IPS DF 6.9 (cell line): Measurements from ENCODE around the gene OPCML.

Source experiments
- DNase-seq: peaks from one replicate; pipeline ENCODE4 v3.0.0-alpha.2; 2013; ENCODE audit warnings: low read depth, low spot score
- H3K27ac ChIP-seq: one replicate; pipeline ENCODE4 v1.5.1; 2013; ENCODE audit warnings: low read length, control low read depth
- H3K27me3 ChIP-seq: 2 replicates; pipeline ENCODE4 v1.6.1; 2013; ENCODE audit warnings: mild to moderate bottlenecking, low read length; ENCODE audit not compliant: control insufficient read depth, insufficient read depth
- H3K36me3 ChIP-seq: 2 replicates; pipeline ENCODE4 v1.6.1; 2013; ENCODE audit warnings: low read length; ENCODE audit not compliant: control insufficient read depth, insufficient read depth
- H3K4me1 ChIP-seq: 2 replicates; pipeline ENCODE4 v1.6.1; 2013; ENCODE audit warnings: low read length; ENCODE audit not compliant: control insufficient read depth, insufficient read depth
- H3K4me3 ChIP-seq: 2 replicates; pipeline ENCODE4 v1.5.1; 2013; ENCODE audit warnings: mild to moderate bottlenecking, low read length
- H3K9me3 ChIP-seq: 2 replicates; pipeline ENCODE4 v1.6.1; 2013; ENCODE audit warnings: low read length, inconsistent platforms; ENCODE audit not compliant: control insufficient read depth, insufficient read depth
- WGBS: extraction: QIAGEN DNeasy Blood & Tissue Kit; methylation state at CpG from one replicate; pipeline ENCODE4 v1.1.7; 2013; ENCODE audit warnings: mixed read lengths, missing lambda C conversion rate; ENCODE audit not compliant: insufficient read length, insufficient coverage; 5-methylcytosine and 5-hydroxymethylcytosine counted together

The OPCML gene

DNA sequence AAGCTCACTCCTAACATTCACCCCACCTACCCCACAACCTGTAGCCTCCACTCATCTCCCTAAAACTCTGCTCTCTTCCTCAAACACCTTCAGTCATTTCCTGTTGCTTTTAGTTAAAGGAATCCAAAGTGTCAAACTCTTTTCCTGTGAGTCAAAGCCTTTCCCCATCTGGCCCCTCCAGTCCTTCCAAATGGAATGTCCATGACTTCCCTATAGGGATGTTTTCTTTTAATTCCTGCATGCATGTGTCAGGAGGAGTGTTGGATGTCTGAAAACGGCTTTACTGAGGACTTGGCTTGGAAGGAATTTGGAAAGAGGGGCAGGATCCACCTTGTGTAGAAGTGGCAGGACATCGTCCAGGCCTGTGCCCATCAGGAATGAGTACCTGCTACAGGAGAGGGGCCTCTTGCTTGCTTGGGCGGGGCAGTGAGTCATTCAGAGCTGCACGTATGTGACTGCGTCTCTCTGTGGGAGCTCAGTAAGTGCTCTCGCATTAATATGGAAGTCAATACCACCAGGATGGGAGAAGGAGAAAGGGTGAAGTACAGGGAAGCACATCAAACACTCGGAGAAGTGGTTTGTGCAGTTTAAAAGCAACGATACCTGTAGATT is 491.9 kb downstream of the OPCML start:
- peaks cover 2% of the 10 kb centered on the region; the same call in 1 of the 2 replicates for H3K4me1 ChIP-seq
- no peaks in the 10 kb centered on the region for H3K27me3 ChIP-seq
- no peaks in the 10 kb centered on the region for H3K9me3 ChIP-seq
- no peaks in the 10 kb centered on the region for H3K36me3 ChIP-seq
- no peak for DNase-seq
- H3K4me3 ChIP-seq: no peak overlapping the region
- H3K27ac ChIP-seq: no peak overlapping the region
- WGBS: no CpG with 5 or more reads among the region's 8 CpGs

DNA sequence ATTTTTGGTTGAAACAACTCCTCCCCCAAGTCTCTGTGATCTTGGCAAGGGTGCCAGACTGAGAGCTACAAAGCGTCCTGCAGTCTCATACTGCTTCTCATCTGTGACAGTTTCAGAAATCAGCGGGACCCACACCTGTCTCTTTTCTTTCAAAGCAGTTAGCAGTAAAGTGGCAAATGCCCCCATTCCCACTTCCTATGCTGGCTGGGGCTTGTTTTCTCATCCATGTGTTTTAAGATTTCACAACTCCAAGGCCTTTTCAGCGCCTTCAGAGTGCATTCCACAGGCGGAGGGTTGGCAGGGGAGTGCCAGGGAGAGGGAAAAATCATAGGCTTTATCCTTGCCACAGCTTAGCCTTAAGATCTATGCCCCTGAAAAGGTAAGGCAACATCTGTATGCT is 493.5 kb downstream of the OPCML start:
- Histone ChIP-seq H3K4me1 (peaks cover 2% of the 10 kb centered on the region; the same call in 1 of the 2 replicates), H3K36me3 (no peaks in the 10 kb centered on the region), H3K9me3 (no peaks in the 10 kb centered on the region), H3K27ac (no peak overlapping the region), H3K27me3 (no peaks in the 10 kb centered on the region), H3K4me3 (no peak overlapping the region)
- no peak for DNase-seq
- no CpG with 5 or more reads among the region's 4 CpGs for WGBS

DNA sequence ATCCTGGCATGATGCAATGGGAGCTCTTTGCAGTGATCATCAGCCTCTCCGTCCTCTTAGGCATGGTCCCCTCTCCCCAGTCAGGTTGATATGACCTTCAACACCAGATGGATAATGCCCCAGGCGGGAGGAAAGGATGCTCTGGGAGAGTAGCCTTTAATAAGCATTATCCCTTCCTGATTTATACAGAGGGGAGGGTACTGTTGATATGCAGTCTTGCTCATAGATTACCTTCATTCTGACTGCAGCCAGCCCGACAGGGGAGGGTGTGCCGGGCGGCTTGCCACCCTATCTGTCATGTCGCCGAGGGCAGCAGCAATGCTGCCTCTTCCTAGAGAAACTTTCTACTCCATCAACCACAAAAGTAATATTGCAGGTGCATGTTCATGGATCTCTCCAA is 497.4 kb downstream of the OPCML start:
- Histone ChIP-seq H3K4me1 (no peaks in the 10 kb centered on the region), H3K27me3 (peaks cover 3% of the 10 kb centered on the region; the same call in 1 of the 2 replicates), H3K36me3 (no peaks in the 10 kb centered on the region), H3K27ac (no peak overlapping the region), H3K9me3 (no peaks in the 10 kb centered on the region), H3K4me3 (no peak overlapping the region)
- WGBS: no CpG with 5 or more reads among the region's 7 CpGs
- DNase-seq: no peak

DNA sequence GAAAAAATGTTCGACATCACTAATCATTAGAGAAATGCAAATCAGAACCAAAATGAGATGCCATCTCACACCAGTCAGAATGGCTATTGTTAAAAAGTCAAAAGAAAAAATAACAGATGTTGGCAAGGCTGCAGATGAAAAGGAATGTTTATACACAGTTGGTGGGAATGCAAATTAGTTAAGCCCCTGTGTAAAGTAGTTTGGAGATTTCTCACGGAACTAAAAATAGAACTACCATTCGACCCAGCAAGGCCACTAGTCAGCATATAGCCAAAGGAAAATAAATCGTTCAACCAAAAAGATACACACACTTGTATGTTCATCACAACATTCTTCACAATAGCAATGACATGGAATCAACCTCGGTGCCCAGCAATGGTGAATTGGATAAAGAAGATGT is 503.2 kb downstream of the OPCML start:
- Histone ChIP-seq H3K27me3 (peaks cover 3% of the 10 kb centered on the region; the same call in 1 of the 2 replicates), H3K4me1 (no peaks in the 10 kb centered on the region), H3K36me3 (no peaks in the 10 kb centered on the region), H3K4me3 (no peak overlapping the region), H3K9me3 (no peaks in the 10 kb centered on the region), H3K27ac (no peak overlapping the region)
- DNase-seq: no peak
- WGBS: no CpG with 5 or more reads among the region's 5 CpGs

DNA sequence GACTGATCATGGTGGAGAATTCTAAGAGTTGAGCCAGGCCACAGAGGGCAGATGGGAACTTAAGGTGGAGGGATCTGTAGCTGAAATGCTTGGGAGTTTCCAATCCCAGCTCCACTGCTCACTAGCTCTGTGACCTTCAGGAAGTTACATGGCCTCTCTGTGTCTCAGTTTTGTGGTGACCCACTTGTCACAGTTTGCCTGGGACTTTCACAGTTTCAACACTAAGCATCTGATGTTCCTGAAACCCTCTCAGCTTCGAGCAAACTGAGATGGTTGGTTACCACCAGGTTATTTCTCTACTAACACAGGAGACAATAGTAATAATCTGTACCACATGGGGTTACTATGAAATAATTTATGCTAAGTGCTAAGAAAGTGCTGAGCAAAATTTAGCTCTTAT is 505.3 kb downstream of the OPCML start:
- no CpG with 5 or more reads among the region's 1 CpG for WGBS
- no peak for DNase-seq
- Histone ChIP-seq H3K27me3 (peaks cover 3% of the 10 kb centered on the region; the same call in 1 of the 2 replicates), H3K9me3 (no peaks in the 10 kb centered on the region), H3K27ac (no peak overlapping the region), H3K36me3 (no peaks in the 10 kb centered on the region), H3K4me1 (no peaks in the 10 kb centered on the region), H3K4me3 (no peak overlapping the region)

DNA sequence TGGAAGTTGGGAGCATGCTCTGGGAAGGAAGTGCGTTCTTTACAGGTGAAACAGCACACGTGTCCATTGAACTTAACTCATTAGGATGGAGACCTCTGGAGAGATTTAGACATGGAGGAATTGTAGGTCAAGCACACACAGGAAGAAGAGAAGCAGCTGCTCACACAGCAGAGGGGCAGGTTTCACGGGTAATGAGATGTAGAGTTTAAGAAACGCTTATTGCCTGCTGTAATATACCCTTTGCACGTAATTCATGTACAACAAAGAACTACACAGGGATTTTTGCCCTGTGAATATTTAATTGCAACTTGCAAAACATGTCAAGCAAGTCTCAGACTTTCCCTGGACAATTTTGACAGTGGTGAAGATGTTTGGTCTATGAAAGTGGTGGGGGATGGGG is 508.0 kb downstream of the OPCML start:
- no CpG with 5 or more reads among the region's 5 CpGs for whole genome bisulfite sequencing

DNA sequence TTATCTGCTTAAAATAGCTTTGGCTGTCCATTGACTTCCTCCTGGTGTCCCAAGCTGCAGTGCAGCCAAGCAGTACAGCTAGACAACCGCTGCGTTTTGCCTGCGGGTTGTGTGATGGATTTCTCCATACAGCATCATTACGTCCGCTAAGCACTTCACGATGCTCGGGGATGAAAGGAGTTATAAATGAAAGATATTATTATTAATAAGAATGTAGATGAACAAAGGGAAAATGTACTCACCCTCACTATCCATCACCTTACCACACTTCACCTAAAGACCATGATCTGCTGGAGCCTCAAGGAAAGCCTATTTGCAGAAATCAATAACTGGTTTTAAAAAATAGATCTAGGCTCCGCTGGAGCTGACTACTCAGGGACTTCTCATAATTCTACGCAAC is 509.1 kb downstream of the OPCML start:
- no peaks in the 10 kb centered on the region for H3K27me3 ChIP-seq
- H3K4me3 ChIP-seq: no peak overlapping the region
- H3K27ac ChIP-seq: no peak overlapping the region
- no peaks in the 10 kb centered on the region for H3K36me3 ChIP-seq
- H3K4me1 ChIP-seq: no peaks in the 10 kb centered on the region
- no peaks in the 10 kb centered on the region for H3K9me3 ChIP-seq
- DNase-seq: no peak
- WGBS: no CpG with 5 or more reads among the region's 9 CpGs

More for the DNA sequence above, 508.0 kb downstream of the OPCML start:
- no peak for DNase-seq
- H3K4me1 ChIP-seq: no peaks in the 10 kb centered on the region
- H3K4me3 ChIP-seq: no peak overlapping the region
- H3K27me3 ChIP-seq: no peaks in the 10 kb centered on the region
- no peaks in the 10 kb centered on the region for H3K36me3 ChIP-seq
- H3K27ac ChIP-seq: no peak overlapping the region
- H3K9me3 ChIP-seq: no peaks in the 10 kb centered on the region

DNA sequence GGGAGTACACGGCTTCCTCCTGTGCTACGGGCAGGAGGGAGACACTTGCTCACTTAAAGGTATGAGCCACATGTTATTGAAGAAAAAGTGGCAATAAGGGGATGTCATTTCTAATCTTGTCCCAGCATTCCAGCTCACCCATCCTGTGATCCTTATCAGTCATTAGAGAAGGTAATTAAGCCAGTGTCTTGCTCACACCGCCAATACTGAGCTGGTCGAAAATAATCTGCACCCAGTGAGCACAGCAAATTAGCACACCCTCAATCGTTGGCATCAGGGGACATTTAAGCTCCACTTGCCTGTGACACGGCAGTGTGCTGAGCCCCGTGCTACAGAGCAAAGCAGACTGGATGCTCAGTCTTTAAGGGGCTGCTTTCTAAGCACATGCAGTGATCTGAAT is 510.7 kb downstream of the OPCML start:
- WGBS: no CpG with 5 or more reads among the region's 7 CpGs
- no peaks in the 10 kb centered on the region for H3K36me3 ChIP-seq
- H3K9me3 ChIP-seq: no peaks in the 10 kb centered on the region
- H3K27me3 ChIP-seq: no peaks in the 10 kb centered on the region
- no peak overlapping the region for H3K4me3 ChIP-seq
- no peak for DNase-seq
- no peaks in the 10 kb centered on the region for H3K4me1 ChIP-seq
- H3K27ac ChIP-seq: no peak overlapping the region

DNA sequence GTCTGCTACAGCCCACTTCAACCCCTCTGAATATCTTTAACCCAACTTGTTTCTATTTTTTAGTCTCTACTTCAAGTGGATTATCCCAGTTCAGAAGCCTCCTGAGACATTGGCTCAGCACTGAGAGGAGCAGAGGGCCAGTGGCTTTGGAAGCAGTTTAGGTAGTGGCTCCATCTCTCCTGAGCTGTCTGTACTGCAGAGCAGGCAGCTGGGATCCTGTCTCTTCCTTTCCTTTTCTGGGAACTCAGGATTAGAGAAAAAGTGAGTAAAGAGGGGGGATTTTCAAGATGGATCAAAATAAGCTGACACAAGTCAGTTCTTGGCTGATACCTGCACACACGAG is 512.0 kb downstream of the OPCML start:
- no peaks in the 10 kb centered on the region for H3K36me3 ChIP-seq
- H3K4me3 ChIP-seq: no peak overlapping the region
- no peaks in the 10 kb centered on the region for H3K9me3 ChIP-seq
- no CpG with 5 or more reads among the region's 1 CpG for WGBS
- no peak for DNase-seq
- H3K27ac ChIP-seq: no peak overlapping the region
- H3K4me1 ChIP-seq: no peaks in the 10 kb centered on the region
- no peaks in the 10 kb centered on the region for H3K27me3 ChIP-seq

DNA sequence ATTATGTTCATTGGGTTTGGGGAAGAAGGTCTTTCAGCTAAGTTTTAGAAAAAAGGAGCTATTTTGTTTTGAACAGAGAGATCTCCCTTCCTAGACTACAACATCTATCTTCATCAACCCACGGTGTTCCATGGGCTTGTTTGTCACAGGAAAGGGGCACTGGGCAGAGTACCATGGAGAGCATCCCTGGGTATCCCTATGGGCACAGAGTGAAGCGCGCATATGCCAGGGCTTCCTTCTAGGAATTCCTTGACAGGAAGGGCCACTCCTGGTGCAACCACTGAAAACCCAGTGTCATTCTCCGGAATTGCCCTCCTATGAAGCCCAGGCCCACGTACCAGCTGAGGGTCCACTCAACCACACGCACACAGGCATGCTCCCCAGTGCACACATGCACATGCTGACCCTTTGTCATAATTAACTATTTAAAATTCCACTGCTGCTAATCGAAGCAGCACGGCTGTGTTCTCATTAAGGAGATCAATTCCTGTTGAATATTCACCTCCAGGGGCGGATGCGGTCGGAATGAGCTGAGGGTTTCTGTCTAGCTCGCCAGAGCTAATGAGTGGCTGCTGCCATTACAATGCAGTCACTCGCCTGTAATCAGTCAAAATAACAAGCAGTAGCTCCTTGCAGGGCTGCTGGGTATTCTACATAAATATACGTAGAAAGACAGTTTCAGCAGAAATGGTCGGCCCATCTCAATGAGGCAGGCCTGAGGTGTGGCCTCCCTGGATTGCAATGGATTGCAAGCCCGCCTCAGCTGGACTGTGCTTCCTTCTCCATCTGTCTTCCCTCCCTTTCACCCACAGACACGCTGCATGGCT is 512.5 kb downstream of the OPCML start:
- no peaks in the 10 kb centered on the region for H3K9me3 ChIP-seq
- no peak overlapping the region for H3K4me3 ChIP-seq
- H3K27me3 ChIP-seq: no peaks in the 10 kb centered on the region
- no peaks in the 10 kb centered on the region for H3K4me1 ChIP-seq
- no peaks in the 10 kb centered on the region for H3K36me3 ChIP-seq
- no peak overlapping the region for H3K27ac ChIP-seq
- DNase-seq: no peak
- WGBS: no CpG with 5 or more reads among the region's 17 CpGs

DNA sequence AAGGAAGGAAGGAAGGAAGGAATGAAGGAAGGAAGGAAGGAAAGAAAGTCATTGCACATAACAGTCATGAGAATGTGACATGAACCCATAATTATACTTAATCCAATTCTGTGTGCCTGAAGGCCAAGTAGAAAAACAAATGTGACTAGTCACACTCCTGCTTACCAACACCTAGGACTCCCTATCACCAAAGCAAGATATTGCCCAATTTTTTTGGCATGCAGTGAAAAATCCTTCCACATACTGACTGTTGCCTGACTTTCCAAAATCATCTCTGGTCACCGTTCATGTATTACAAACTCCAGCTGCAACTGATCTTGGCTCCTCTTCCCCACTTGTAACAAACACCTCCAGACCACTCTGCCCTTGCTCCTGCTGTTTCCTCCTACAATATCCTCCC is 516.8 kb downstream of the OPCML start:
- no peaks in the 10 kb centered on the region for H3K27me3 ChIP-seq
- no peaks in the 10 kb centered on the region for H3K9me3 ChIP-seq
- no CpG with 5 or more reads among the region's 1 CpG for WGBS
- no peak for DNase-seq
- H3K36me3 ChIP-seq: no peaks in the 10 kb centered on the region
- H3K27ac ChIP-seq: no peak overlapping the region
- H3K4me1 ChIP-seq: no peaks in the 10 kb centered on the region
- no peak overlapping the region for H3K4me3 ChIP-seq
